Fibroblast of skin of abdomen (primary cell): Measurements from ENCODE around the gene AGPAT3.

Experiments
- DNase-seq: peaks from one replicate; pipeline ENCODE4 v3.0.0-alpha.2; 2013

AGPAT3 gene

GRCh38 chr21:44003307-44003966 lies 138.4 kb downstream of the AGPAT3 start:
- DNase-seq, result no peak

DNA sequence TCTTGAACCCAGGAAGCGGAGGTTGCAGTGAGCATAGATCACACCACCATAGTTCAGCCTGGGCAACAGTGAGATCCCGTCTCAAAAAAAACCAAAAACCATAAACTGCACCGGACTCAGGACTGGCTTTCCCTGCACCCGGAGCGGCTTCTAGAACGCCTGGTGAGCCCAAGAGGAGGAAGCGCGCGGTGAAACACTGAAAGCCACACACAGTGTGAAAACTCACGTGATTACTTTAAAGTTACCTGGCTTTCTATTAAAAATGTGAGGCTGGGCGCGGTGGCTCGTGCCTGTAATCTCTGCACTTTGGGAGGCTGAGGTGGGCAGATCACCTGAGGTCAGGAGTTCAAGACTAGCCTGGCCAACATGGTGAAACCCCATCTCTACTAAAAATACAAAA lies 140.0 kb downstream of the AGPAT3 start:
- DNase-seq, result no peak

- no peak for DNase-seq
Observed at GRCh38 chr21:44005593-44005992, 140.6 kb downstream of the AGPAT3 start.

DNA sequence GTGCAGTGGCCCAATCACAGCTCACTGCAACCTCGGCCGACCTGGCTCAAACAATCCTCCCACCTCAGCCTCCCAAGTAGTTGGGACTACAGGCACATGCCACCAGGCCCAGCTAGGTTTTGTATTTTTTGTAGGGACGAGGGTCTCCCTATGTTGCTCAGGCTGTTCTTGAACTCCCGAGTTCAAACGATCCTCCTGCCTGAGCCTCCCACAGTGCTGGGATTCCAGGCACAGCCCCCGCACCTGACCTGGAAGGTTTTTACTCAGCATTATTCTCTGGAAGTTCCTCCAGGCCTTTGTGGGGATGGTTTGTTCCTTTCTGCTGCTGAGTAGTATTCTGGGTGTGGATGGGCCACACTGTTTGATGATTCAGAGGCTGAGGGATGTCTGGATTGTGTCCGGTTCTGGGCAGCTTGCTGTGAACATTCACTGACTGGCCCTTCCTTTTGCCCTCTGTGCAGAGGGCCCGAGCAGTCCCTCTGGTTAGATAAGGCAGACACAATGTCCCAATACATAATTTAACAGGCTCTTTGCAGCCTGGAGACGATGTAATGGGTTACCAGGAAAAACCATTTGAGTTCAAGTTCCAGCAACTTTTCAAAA lies 141.1 kb downstream of the AGPAT3 start:
- peak; percentile 94 for DNase-seq

DNA sequence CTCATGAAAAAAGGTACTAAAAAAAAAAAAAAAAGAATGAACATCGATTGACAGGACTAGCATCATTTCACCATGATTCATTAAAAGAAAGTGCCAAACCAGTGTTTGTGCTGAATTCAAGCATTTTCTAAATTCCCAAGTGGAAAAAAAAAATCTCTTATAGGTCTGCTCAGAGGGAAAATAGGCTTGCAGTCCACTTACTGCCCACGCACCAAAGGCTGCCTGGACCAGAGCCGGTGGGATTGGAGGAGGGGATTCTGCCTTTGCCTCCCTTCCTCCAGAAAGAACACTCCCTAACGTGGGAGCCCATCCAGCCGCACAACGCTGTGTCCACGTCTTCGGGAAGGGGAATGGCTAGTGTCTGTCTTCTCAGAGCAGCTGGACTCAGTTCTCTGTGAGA lies 141.6 kb downstream of the AGPAT3 start:
- peak; percentile 85 for DNase-seq

GRCh38 chr21:44010429-44010828 lies 145.4 kb downstream of the AGPAT3 start:
- DNase-seq, result no peak

- DNase-seq, result no peak
Observed at GRCh38 chr21:44011123-44011522, 146.1 kb downstream of the AGPAT3 start.

GRCh38 chr21:44011579-44012473 lies 146.8 kb downstream of the AGPAT3 start, which contains the start of gene TRAPPC10:
Gene TRAPPC10, plus strand, starts transcription at chr21:44012309. Its CDS starts 185 bp downstream, at chr21:44012494.
- peak; percentile 86 for DNase-seq

GRCh38 chr21:44012474-44013379 lies 147.7 kb downstream of the AGPAT3 start:
- peak; percentile 8 for DNase-seq

DNA sequence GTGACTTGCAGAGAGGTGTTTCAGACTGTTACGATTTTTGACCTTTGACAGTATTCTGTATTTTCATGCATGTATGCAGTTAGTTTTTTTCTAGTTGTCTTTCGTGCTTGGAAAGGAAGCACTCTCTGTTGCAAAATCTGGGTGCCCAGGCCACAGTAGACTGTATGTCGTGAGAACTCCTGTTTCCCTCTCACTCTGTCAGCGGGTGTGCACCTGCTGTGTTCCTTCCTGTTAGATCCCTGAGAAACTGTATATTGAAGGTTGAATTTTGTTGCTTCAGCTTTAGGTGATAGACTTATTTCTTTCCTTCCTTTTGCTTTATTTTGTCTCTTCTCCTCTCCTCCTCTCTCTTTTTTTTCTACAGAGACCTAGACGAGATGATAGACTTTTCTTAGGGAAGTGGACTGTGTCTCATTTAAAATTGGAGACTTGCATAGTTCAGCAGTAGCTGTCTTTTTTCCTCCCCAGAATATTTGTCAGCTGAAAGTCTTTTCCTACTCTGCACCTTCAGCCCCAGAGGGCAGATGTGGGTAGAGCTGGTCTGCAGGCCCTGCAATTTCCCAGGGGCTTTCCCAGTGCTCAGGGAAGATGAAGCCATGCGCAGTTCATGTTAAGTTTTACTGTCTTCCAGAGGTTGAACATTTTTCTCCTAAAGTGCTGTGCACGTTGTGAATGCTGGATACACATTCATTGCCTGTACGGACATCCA lies 148.5 kb downstream of the AGPAT3 start:
- DNase-seq, result no peak

- no peak for DNase-seq
Observed at GRCh38 chr21:44017601-44018000, 152.6 kb downstream of the AGPAT3 start.

DNA sequence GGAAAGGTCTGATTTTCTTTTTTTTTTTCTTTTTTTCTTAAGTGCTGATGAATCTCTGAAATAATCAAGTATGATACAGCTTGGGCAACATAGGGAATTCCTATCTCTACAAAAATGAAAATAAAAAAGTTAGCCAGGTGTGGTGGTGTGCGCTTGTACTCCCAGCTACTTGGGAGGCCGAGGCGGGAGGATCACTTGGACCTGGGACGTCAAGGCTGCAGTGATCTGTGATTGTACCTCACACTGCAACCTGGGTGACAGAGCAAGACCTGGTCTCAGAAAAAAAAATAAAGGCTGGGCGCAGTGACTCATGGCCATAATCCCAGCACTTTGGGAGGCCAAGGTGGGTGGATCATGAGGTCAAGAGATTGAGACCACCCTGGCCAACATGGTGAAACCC lies 153.1 kb downstream of the AGPAT3 start:
- no peak for DNase-seq

DNA sequence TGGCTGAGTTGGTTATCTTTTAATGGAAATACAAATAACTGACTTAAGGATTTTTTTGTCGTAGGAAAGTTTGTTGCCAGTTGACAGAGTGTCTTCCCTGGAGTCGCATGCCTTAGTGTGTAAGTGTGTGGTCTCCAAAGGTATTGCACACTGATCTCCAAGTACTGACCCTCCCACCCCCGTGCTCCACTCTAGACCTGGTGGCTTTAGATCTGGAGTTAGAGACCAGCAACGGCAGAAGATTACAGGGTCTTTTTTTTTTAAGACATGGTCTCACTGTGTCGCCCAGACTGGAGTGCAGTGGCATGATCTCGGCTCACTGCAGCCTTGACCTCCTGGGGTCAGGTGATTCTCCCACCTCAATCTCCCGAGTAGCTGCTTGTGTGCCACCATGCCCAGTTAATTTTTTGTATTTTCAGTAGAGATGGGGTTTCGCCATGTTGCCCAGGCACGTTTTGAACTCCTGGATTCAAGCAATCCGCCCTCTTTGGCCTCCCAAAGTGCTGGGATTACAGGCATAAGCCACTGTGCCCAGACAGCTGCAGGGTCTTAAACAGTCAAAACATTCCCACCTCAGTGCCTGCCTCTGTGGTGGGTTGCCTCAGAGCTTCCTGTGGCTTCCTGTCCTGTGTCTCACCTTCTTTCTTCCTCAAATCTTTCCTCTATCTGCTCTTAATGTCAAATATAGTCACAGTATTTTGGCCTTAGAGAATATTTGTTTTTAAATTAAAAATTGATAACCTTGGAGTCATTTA lies 154.0 kb downstream of the AGPAT3 start:
- no peak for DNase-seq

DNA sequence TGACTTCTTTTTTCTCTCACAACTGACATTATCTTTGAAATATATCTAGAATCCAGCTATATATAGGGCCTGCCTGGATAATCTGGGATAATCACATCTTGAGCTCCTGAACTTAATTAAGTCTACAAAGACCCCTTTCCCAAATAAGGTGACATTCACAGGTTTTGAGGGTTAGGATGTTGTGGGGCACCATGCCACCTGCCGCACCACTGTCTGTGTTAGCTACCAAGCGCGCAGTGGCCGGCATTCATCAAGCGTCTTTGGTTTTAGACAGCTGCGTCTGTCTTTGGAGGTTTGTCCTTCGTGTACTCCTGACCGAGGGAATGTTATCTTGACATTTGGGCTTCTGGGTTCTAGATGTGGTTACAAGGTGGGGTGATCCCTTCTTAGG lies 154.5 kb downstream of the AGPAT3 start:
- no peak for DNase-seq

DNA sequence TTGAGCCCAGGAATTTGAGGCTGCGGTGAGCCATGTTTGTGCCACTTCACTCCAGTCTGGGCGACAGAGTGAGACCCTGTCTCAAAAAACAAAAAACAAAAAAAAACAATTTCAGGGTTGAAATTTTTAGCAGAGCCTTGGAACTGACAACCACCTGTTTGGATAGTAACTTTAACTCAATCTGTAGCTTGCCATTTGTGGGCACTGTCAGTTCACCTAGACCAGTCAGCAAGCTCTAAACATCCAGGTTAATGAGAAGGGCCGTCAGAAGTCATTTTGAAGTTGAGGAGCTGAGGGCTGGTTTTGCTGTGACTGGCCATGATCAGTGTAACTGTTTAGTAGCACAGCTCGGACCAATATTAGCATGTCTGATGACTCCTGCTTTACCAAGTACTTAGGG lies 155.5 kb downstream of the AGPAT3 start:
- DNase-seq, result no peak

DNA sequence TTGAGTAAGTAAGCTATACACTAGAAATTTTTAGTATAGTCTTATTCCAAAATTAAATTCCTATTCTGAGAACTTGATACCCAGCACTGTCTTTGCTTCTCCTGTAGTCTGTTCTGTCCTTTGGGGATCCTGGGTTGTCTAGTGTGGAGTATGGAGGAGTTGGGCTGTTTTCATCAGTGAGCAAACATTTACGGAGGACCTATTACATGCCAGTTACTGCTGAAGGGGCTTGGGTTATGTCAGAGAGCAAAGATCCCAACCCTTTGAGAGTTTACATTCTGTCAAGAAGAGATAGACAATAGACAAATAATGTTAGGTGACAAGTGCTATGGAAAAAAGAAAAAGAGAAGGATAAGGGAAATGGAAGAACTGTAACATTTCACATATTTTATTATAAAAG lies 156.0 kb downstream of the AGPAT3 start:
- DNase-seq, result no peak

DNA sequence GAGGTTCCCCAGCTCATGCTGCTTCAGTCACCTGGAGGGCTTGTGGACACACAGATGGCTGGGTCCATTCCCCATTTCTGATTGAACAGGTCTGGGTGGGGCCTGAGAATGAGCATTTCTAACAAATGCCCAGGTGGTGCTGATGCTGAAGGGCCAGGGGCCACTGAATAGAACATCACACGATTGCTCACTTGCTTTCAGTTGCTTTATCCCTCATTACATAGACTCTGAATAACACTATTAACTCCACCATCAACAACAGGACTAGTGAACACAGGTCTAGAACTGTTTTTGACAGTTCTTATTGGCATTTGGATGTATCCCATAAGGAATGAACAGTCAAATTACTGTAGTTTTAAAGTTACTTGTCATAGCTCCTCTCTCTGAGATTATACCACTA lies 159.2 kb downstream of the AGPAT3 start:
- DNase-seq, result no peak

DNA sequence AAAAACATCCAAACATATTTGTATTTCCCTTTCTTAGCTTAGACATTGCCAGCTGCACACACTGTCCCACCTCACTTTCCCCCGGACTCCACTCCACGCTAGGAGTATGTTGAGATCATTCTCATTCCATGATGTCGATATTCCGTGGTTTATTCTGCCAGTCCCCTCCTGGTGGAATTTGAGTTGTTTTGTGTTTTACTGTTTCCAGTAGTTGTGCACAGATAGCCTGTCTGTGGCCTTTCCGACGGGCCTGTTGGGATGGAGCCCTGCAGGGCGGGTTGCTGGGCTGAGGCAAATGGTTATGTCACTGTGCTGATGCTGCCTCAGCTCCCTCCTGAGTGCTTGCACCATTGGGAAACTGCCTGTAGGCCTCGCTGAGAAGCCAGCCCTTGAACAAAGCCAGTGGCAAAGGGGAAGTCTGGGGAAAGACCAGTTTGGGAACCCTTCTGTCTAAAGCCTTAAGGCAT lies 159.9 kb downstream of the AGPAT3 start:
- DNase-seq, result peak; percentile 51

DNA sequence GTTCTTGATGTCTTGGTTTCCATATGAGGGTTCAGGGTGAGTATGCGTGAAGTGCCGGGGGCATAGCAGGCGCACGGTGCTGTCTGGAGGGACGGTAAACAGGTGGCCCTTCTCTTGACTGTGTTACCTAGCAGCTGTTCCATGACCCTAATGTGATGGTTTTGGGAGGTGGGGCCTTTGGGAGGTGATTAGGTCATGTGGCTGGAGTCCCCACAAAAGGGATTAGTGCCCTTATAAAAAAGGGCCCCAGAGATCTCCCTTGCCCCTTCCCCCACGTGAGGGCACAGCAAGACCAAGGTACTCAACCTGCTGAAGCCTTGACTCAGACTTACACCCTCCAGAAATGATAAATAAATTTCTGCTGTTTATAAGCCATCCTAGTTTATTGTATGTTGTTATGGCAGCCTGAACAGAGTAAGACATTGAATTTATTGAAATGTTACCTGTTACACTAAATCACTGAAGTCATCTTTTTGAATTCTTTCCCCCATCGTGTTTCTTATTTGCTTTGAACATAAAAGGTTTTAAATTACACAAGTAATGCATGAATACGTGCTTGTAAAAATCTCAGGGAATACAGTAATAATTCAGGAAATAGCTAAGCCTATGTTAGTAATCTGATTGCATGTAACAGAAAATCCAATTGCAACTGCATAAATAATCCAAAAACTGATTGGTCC lies 162.7 kb downstream of the AGPAT3 start:
- DNase-seq, result no peak

- DNase-seq, result no peak
Observed at GRCh38 chr21:44028287-44028659, 163.2 kb downstream of the AGPAT3 start.
